ELR (cell line): ENCODE data around the gene EGFR.
A peak's percentile ranks its signal among the peaks of the same experiment; 100 is the strongest.

Source experiments
- DNase-seq: peaks from one replicate; pipeline ENCODE4 v3.0.0-alpha.2; 2015; ENCODE audit warnings: low read depth

Gene EGFR

GRCh38 chr7:55101359-55101758 lies 82.5 kb downstream of the EGFR start:
- DNase-seq, result no peak

DNA sequence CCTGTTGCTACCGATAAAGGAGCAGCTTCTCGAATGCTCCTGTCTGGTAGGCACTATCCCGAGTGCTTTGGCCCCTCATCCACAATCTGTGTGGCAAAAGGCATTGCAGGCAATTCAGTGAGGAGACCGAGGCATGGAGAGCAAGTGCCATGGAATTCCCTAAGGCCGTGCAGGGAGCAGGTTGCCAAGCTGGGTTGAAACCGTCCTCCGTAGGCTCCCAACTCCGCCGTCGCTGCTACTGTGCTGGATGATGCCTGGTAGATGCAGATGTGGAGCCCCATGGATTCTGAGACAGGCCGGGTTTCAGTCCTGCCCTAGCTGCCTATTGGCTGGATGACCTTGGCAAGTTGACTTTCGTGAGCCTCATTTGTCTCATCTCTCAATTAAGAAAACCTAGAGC lies 85.3 kb downstream of the EGFR start:
- no peak for DNase-seq

DNA sequence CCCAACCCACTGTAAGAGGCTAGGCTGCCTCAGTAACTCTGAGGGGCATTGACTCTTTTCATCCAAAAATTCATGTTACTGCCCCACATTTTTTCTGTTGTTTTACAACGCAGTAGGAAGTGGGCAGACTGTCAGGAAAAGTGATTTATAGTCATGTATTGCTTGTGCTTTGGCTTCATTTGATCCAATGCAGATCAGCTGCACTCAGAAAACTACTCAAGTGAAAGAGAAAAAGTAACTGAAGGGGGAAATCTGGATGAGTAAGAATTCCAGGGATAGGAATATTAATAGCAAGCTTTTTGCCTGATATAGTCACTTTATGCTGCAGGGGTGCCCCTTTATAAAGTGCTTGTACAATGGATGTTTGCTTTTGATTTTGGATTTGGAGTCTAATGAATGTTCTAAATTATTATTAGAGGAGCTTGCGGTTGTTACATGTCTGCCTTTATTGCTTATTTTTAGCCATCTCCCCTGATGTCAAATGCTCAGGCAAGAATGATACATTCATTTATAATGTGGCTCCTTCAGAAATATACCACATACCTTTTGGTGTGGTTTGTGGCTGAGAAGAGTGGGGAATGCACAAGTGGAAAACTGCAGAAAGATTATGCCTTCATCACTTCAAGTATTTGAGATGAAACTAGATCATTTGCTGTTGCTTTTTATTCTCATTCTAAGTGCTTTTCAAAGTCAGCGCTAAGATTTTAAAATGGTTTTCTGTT lies 86.1 kb downstream of the EGFR start:
- no peak for DNase-seq

- DNase-seq, result no peak
Measured at GRCh38 chr7:55105952-55106351, 87.1 kb downstream of the EGFR start.

DNA sequence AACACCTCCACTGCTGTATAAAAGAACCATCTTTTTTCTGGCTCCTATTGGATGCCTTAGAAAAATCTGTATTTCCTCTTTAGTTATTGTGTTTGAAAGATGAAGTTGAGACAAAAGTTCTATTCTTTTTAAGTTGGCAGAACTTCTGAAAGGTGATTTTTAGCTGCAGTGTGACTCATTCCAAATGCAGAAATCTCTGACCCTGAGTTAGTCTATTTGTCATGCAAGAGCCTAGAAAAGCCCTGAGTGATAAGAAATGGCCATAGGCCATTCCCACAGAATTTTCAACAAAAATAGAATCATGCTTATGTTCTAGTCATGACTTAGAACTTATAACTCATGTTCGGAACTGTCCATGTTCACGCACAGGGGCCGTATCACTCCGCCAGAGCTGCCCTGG lies 89.1 kb downstream of the EGFR start:
- peak; percentile 65 for DNase-seq

DNA sequence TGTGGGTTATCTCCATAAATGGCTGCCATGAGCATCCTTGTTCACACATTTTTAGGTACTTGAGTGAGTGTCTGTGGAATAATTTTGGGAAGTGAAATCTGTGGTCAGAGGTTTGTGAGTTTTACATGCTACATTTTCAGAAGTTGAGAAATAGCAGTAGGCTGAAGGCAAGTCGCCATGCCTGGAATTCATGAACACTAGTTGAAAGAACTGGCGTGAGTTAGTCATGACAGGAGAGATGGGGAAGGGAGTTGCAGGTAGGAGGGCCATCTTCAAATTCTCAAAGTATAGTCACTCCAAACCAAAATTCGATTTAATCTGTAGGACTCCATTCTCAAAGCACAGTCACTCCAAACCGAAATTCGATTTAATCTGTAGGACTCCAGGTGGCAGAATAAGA lies 89.6 kb downstream of the EGFR start:
- no peak for DNase-seq

GRCh38 chr7:55108818-55109217 lies 90.0 kb downstream of the EGFR start:
- DNase-seq, result no peak

DNA sequence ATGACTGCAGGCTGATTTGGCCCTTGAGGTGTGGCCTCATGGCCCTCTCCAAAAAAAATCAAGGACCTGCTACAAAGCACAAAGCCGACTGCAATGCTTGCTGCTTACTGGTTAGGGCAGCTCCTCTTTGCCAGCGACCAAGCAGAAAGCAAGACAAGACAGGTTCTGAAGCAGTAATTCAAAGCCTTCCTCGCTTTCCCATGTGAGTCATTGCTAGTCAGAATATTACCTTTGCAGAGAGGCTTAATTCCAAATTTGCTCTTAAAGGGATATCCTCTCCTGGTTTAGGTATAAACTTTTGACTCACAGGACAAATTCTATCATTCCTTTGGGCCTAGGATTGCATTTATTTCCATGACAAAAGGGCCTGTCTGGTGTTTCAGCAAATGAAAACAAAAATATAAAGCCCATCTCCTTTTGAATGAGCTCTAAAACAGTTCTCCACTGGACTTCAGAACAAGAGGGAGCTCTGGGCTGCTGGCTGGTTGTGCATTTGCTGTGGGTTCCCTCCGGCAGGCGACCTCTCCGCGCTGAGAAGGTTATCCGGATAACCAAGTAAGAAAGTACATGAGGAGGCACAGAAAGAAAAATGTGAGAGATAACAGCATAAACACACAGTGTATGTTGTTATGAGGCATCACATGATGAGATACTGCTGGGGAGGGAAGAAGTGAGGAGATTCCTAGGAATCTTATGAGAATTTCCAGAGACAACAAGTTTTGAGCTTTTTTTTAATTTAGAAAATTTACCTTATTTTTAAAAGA lies 90.8 kb downstream of the EGFR start:
- DNase-seq, result peak; percentile 63

DNA sequence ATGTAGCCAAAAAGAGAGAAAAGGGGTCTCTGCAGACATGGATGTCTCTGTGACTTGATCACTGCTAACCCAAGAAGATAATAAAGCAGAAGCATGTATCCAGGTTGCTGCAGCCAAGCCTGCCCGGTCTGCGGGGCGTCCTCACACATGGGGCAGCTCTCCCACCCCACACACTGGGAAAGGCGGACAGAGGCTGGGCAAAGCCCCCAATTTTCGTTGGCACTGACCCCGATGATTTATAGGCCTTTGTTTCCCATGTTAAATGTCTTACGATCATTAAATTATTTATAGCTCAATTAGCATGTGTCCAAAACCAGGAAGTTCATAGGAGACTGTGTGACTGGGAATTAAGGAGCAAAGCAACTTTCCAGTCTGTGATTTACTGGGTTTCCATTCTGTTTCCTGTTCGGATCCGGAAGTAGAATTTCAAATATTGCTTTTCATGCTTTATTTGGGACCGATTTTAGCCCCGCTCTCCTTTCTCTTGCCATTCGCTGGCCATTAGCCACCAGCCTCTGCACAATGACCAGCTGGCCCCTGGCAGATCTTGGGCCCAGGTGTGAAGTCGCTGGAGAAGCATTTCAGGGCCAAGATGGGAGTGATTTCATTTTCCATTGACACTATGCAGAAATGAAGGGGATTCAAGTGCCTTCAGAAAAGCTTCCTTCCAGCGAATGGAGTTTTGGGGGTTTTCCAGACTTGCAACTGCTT lies 91.6 kb downstream of the EGFR start:
- no peak for DNase-seq

GRCh38 chr7:55110993-55111361 lies 92.2 kb downstream of the EGFR start:
- no peak for DNase-seq

DNA sequence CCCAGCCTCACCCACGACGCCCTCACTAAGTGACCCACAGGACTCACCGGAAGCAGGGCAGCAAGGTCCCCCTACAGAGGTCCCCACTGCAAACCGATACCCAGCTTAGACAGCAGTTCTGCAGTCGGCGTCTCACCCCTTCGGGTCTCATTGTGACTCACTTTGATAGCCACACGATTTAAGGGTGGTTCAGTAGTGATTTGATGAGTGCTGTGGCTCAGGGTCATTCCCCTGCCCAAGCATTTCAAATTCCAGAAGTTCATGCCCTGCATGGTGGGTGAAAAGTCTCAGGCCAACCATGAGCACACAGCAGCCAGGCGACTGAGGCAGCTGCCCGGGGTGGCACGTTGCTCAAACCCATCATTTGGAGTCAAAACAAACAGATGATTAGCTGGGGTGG lies 93.2 kb downstream of the EGFR start:
- DNase-seq, result no peak

- DNase-seq, result no peak
Measured at GRCh38 chr7:55113760-55114540, 95.1 kb downstream of the EGFR start.

GRCh38 chr7:55117286-55117685 lies 98.5 kb downstream of the EGFR start:
- DNase-seq, result no peak

DNA sequence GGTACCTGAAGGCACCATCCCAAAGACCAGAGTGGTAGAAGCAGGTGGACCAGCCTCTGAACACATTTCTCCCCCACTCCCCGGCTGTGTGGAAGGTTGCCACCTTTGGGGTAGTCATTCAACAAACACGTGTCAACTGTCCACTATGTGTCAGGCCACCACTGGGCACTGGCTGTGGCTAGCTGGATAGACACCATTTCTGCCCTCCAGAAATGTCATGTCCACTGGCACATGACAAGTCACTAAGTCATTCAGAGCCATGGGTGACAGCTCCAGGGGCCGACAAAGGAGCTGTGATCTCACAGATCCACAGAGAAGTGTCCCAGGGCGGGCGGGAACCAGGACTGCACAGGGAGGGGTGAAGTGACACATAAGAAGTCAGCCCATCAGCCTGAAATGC lies 99.6 kb downstream of the EGFR start:
- DNase-seq, result no peak

GRCh38 chr7:55119571-55119970 lies 100.8 kb downstream of the EGFR start:
- DNase-seq, result no peak

GRCh38 chr7:55120074-55120473 lies 101.3 kb downstream of the EGFR start:
- no peak for DNase-seq

GRCh38 chr7:55120501-55121198 lies 101.8 kb downstream of the EGFR start:
- no peak for DNase-seq

DNA sequence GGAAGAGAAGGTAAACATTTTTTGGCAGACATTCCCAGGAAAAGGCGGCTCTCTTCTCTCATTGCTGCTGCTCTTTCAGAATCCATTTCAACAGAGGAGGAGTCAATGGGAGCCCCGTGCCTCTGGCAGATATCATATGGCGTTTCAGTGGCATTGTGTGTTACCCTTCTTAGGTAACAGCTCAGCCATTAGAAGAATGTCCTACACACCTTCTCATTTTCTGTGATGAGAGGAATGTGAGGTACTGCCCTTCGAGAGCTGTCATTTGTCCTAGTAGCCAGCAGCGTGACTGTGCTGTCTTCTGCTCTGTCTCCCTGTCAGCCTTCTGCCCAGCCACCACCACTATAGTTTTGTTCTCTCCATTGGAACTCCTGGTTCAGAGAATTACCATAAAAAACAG lies 102.4 kb downstream of the EGFR start:
- no peak for DNase-seq

DNA sequence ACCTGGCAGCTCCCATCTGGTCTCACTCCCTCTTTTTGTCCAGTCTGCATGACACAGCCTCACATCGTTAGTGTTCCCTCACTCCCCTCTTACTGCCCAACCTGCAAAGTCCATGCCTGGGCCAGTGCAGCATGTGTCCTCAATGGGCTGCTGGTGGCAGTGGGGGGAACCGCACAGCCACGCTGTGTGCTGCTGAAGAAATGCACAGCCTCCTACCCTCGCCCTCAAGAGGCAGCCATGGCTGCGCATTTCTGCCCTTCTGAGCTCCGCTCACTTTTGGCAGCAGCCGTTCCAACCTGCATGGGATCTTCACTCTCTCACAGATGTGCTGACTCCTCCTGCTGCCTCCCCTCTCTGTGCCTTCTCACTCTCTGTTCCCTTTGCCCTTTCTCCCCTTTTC lies 103.4 kb downstream of the EGFR start:
- DNase-seq, result no peak

- DNase-seq, result no peak
Measured at GRCh38 chr7:55124989-55125875, 106.4 kb downstream of the EGFR start.

GRCh38 chr7:55127135-55127551 lies 108.3 kb downstream of the EGFR start:
- no peak for DNase-seq
